Ascending aorta (tissue), 2 donors: ENCODE measurements around the gene MGAT3. TPM values are rescaled to one million over a fixed set of nuclear protein-coding genes. Genes with fewer than 3 reads are reported as not detected.

Experiments used
- DNase-seq, 2 donors: peaks; one replicate each; pipeline ENCODE4 v3.0.0-alpha.2; 2019; ENCODE audit warnings: low spot score in 2 of 2
- H3K27ac ChIP-seq, 2 donors: fragments of 200-600 bp; sonication (generic); one replicate each; pipeline ENCODE4 v1.5.1; 2016 to 2017; ENCODE audit warnings: mild to moderate bottlenecking in 1 of 2
- H3K27me3 ChIP-seq: fragments of 200-600 bp; sonication (generic); one replicate; pipeline ENCODE4 v1.5.1; 2017
- H3K36me3 ChIP-seq, 2 donors: fragments of 200-600 bp; sonication (generic); one replicate each; pipeline ENCODE4 v1.5.1; 2016
- H3K4me1 ChIP-seq, 2 donors: fragments of 200-600 bp; sonication (generic); one replicate each; pipeline ENCODE4 v1.5.1; 2016 to 2017; ENCODE audit warnings: mild to moderate bottlenecking in 1 of 2
- H3K4me3 ChIP-seq, 2 donors: fragments of 200-600 bp; sonication (generic); one replicate each; pipeline ENCODE4 v1.5.1; 2016 to 2017; ENCODE audit warnings: mild to moderate bottlenecking in 1 of 2
- H3K9me3 ChIP-seq, 2 donors: fragments of 200-600 bp; sonication (generic); one replicate each; pipeline ENCODE4 v1.5.1; 2016
- intact Hi-C: fragments of 100-400 bp; cut with DNase I; formaldehyde crosslinking; loops from one replicate; pipeline ENCODE4 v1.15.1; 2023
- total RNA-seq: library from RNA; depleted of rRNA; stranded (reverse); fragments of >200 nt; gene quantifications from one replicate; pipeline ENCODE4 v1.1.0, GENCODE V29; 2016
- TF ChIP-seq, protein P1 (sequence below), 3 experiments: fragments of 200-600 bp in 2 of 3; fragments of 450-650 bp in 1 of 3; sonication (generic) in 2 of 3; IDR thresholded peaks; one replicate each; pipeline ENCODE4 v1.5.1; 2016 to 2019; ENCODE audit warnings: antibody characterized with exemption in 3 of 3, mild to moderate bottlenecking in 1 of 3, moderate library complexity in 1 of 3

MGAT3 gene
- total RNA-seq, 1 donor from 2014 or later = 9.8 TPM

DNA sequence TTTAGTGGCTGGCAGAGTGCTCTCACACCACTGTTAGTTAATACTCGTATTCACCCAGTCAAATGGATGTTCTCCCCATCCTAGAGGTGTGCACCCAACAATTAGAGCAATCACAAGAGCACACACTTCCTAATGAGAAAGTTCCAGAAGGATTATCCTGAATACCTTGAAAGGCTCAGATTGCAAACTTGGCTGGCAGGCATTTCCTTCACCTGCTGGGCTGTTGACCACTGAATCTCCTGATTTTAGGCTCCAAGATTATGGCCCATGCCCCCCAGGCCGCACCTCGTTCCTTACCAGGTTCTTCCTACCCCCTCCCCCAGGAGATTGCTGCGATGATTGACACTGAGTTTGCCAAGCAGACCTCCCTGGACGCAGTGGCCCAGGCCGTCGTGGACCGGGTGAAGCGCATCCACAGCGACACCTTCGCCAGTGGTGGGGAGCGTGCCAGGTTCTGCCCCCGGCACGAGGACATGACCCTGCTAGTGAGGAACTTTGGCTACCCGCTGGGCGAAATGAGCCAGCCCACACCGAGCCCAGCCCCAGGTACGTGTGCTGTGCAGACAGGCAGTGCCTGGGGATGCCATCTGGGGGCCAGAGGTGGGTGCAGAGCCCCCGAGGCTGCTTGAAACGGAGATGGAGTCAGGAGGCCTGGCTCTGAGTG is 30.3 kb upstream of the MGAT3 start:
- H3K27ac ChIP-seq = no peak overlapping the region
- TF ChIP-seq, protein P1, sequence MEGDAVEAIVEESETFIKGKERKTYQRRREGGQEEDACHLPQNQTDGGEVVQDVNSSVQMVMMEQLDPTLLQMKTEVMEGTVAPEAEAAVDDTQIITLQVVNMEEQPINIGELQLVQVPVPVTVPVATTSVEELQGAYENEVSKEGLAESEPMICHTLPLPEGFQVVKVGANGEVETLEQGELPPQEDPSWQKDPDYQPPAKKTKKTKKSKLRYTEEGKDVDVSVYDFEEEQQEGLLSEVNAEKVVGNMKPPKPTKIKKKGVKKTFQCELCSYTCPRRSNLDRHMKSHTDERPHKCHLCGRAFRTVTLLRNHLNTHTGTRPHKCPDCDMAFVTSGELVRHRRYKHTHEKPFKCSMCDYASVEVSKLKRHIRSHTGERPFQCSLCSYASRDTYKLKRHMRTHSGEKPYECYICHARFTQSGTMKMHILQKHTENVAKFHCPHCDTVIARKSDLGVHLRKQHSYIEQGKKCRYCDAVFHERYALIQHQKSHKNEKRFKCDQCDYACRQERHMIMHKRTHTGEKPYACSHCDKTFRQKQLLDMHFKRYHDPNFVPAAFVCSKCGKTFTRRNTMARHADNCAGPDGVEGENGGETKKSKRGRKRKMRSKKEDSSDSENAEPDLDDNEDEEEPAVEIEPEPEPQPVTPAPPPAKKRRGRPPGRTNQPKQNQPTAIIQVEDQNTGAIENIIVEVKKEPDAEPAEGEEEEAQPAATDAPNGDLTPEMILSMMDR (IDR thresholded peaks at IDR 0.05) = no peak
- intact Hi-C loops = no loop called here
- H3K4me3 ChIP-seq = no peak overlapping the region
- no peaks in the 10 kb centered on the region for H3K27me3 ChIP-seq
- DNase-seq = no peak
- H3K9me3 ChIP-seq = no peaks in the 10 kb centered on the region
- peaks cover 50 to 65% of the 10 kb centered on the region in 2 donors for H3K36me3 ChIP-seq
- peaks cover 4 to 13% of the 10 kb centered on the region in 2 donors for H3K4me1 ChIP-seq

DNA sequence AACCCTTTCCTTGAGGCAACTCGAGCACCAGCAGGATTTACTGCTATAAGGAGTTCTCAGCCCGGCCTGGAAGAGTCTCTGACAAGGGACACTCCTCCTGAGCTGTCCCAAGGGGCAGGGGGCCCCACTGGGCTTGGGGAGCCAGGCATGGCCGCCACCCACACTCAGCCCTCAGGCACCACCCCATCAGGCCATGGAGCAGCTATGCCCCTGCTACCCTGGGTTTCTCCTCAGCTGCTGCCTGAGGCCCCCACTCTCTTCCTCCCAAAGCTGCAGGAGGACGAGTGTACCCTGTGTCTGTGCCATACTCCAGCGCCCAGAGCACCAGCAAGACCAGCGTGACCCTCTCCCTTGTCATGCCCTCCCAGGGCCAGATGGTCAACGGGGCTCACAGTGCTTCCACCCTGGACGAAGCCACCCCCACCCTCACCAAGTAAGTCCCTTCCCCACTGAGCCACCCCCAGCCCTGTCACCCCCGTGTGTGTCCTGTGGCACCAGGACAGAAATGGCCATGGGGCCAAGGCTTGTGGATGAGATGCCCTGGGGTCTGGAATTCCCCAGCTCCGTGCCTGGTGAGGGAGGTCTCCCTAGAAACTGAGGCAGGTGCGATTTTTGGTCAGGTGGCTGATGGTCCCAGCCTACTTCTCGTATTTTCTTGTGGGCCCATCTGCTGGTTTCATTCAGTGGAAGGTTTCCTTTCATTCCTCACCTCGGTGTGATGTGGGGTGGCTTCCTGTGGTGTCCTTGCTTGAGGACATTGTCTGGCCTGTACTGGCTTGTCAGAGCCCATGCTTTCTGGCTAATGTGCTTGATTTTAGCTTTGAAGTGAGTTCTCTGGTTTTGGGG is 28.8 kb upstream of the MGAT3 start:
- TF ChIP-seq, protein P1 (IDR thresholded peaks at IDR 0.05) = no peak
- no peak for DNase-seq

DNA sequence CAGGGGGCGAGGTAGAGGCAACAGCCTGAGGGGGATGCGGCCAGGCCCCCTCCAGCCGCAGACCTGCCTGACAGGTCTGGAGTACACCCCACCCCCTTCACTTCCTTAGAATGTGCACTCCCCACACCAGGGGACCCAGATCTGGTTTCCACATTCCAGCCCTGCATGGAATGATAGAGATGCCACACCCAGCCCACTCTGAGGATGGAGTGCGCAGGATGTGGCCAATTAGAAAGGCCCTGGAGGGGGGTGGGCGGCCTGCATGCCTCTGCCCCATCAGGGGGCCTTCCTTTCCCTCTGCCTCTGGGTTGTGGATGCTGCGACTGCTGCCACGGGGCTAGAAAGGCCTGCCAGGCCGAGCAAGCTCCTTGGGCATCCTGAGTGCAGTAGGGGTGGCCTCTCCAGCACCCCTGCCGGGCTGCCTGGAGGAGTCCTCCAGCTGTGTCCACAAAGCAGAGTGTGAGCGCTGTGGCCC is 28.2 kb upstream of the MGAT3 start:
- intact Hi-C loops = no loop called here
- no peak for DNase-seq
- H3K4me1 ChIP-seq = peaks cover 7 to 23% of the 10 kb centered on the region in 2 donors

More for the DNA sequence above, 28.8 kb upstream of the MGAT3 start:
- no peaks in the 10 kb centered on the region for H3K9me3 ChIP-seq
- H3K27ac ChIP-seq = peak overlapping the region in 1 of 2 donors; percentile 42
- intact Hi-C loops = no loop called here
- peaks cover 7 to 23% of the 10 kb centered on the region in 2 donors for H3K4me1 ChIP-seq
- no peaks in the 10 kb centered on the region for H3K27me3 ChIP-seq
- H3K36me3 ChIP-seq = peaks cover 40 to 51% of the 10 kb centered on the region in 2 donors
- no peak overlapping the region for H3K4me3 ChIP-seq

DNA sequence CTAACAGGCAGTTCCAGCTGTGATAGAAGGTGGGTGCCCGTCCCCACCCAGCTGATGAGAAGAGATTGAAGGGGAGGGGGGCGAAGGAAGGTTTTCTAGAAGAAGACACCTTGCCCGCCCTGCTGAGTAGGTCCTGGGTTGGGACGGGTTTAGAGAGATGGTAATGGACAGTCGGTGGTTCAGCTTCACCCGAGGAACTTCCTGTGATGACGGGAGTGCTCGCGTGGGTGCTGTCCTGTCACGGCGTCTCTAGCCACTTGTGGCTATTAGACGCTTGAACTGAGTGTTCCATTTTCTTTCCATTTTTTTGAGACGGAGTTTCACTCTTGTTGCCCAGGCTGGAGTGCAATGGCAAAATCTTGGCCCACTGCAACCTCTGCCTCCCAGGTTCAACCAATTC is 27.6 kb upstream of the MGAT3 start:
- no peak for DNase-seq
- Histone ChIP-seq H3K27me3 (no peaks in the 10 kb centered on the region), H3K36me3 (peaks cover 40 to 46% of the 10 kb centered on the region in 2 donors), H3K4me1 (peaks cover 7 to 23% of the 10 kb centered on the region in 2 donors), H3K27ac (peak overlapping the region in 1 of 2 donors; percentile 42), H3K4me3 (no peak overlapping the region), H3K9me3 (no peaks in the 10 kb centered on the region)
- TF ChIP-seq, protein P1 (IDR thresholded peaks at IDR 0.05) = no peak
- intact Hi-C loops = no loop called here

More for the DNA sequence above, 28.2 kb upstream of the MGAT3 start:
- no peaks in the 10 kb centered on the region for H3K9me3 ChIP-seq
- H3K36me3 ChIP-seq = peaks cover 40 to 46% of the 10 kb centered on the region in 2 donors
- H3K4me3 ChIP-seq = no peak overlapping the region
- H3K27me3 ChIP-seq = no peaks in the 10 kb centered on the region
- TF ChIP-seq, protein P1 (IDR thresholded peaks at IDR 0.05) = no peak
- peak overlapping the region in 1 of 2 donors; percentile 42 for H3K27ac ChIP-seq

DNA sequence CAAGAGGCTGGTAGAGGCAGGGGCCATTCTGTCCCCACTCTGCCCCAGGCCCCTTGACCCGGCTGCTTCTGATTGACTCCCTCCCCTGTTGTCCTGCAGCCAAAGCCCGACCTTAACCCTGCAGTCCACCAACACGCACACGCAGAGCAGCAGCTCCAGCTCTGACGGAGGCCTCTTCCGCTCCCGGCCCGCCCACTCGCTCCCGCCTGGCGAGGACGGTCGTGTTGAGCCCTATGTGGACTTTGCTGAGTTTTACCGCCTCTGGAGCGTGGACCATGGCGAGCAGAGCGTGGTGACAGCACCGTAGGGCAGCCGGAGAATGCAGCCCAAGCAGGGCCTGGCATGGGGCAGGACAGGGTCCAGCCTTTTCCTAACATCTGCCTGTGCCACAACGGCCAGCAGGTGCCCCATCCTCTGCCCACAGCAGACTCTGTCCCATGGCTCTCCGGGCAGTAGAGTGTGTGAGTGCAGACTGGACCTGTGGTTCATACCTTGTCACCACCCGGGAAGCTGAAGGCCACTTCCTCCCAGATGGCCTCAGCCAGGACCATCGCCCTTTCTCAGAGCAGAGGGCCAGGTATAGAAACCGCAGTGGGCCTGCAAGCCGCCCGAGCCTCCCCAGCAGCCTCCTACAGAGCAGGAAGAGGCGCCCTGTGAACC is 26.8 kb upstream of the MGAT3 start:
- Histone ChIP-seq H3K4me1 (peaks cover 7 to 23% of the 10 kb centered on the region in 2 donors), H3K4me3 (no peak overlapping the region), H3K36me3 (peaks cover 40% of the 10 kb centered on the region in 2 donors), H3K27me3 (no peaks in the 10 kb centered on the region), H3K9me3 (no peaks in the 10 kb centered on the region), H3K27ac (peak overlapping the region; percentile 95 to 96)
- TF ChIP-seq, protein P1 (IDR thresholded peaks at IDR 0.05) = no peak
- intact Hi-C loops = loop anchor here (5.0 kb wide), 1 partner anchor 87 kb away; no protein-coding TSS in a partner anchor
- no peak for DNase-seq
